ENCODE measurements around the gene CHST3.

DNA sequence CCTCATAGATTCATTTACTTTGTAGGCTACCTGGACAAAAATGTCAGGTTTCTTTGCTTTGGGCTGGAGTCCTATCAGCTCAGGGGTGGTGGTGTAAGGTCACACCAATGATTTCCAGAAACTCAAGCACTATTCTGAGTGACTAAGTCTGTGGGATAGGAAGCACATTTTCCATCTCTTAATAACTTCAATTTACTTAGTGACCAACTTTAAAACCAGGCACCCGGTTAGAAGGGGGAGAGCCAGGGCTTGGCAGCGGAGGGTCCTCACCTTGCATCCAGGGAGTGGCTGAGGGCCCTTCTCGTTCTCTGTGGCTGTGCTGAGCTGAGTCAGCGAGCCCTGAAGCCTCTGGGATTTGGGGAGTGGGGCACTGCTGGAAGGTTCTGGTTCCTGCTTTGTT lies 6.7 kb downstream of the CHST3 start:
- TF ChIP-seq ZNF274 (IDR thresholded peaks at IDR 0.05; ENCODE audit: low read depth, low read length) (no peak), YY1 (IDR thresholded peaks at IDR 0.05; ENCODE audit: insufficient read depth, insufficient read length) (no peak), SUZ12 (IDR thresholded peaks at IDR 0.05; ENCODE audit: extremely low read depth, insufficient read depth, insufficient read length) (no peak)
